NOMO-1 treated with DMSO at 0.1 percent for 48 hours (cell line): Measurements from ENCODE around the gene EDA.
"Not testable (repeated sequence)": the region's sequence is repeated elsewhere in the genome, so short reads cannot be mapped to it uniquely, and the experiment has no call there.

ENCODE experiments used
- DNase-seq: peaks from one replicate; lab custom pipeline; 2025; ENCODE audit not compliant: unreplicated experiment; lab: John Stamatoyannopoulos, UW

EDA gene

GRCh38 chrX:69741721-69742120, 125.8 kb downstream of the EDA start:
- no peak for DNase-seq

GRCh38 chrX:69746051-69746450, 130.1 kb downstream of the EDA start:
- no peak for DNase-seq

- no peak for DNase-seq
These were observed 132.1 kb downstream of the EDA start for GRCh38 chrX:69748055-69748454.

GRCh38 chrX:69759921-69760625, 144.2 kb downstream of the EDA start:
- DNase-seq = no peak

GRCh38 chrX:69761633-69762032, 145.7 kb downstream of the EDA start:
- no peak for DNase-seq

GRCh38 chrX:69762340-69762739, 146.4 kb downstream of the EDA start:
- no peak for DNase-seq

GRCh38 chrX:69793260-69793935, 177.5 kb downstream of the EDA start:
- DNase-seq = no peak

- DNase-seq = no peak
These were observed 179.8 kb downstream of the EDA start for GRCh38 chrX:69795702-69796101.

GRCh38 chrX:69807400-69807799, 191.5 kb downstream of the EDA start:
- no peak for DNase-seq

GRCh38 chrX:69808375-69808774, 192.5 kb downstream of the EDA start:
- no peak for DNase-seq

- DNase-seq = no peak
These were observed 197.8 kb downstream of the EDA start for GRCh38 chrX:69813677-69814076.

- no peak for DNase-seq
These were observed 199.2 kb downstream of the EDA start for GRCh38 chrX:69815063-69815462.

GRCh38 chrX:69815519-69815918, 199.6 kb downstream of the EDA start:
- no peak for DNase-seq

- no peak for DNase-seq
These were observed 228.7 kb downstream of the EDA start for GRCh38 chrX:69844636-69845035.

GRCh38 chrX:69859999-69860398, 244.1 kb downstream of the EDA start:
- DNase-seq = not testable (repeated sequence)

GRCh38 chrX:69876221-69876620, 260.3 kb downstream of the EDA start:
- DNase-seq = no peak

- DNase-seq = no peak
These were observed 268.3 kb downstream of the EDA start for GRCh38 chrX:69884210-69884609.

- no peak for DNase-seq
These were observed 280.1 kb downstream of the EDA start for GRCh38 chrX:69896046-69896445.

- DNase-seq = no peak
These were observed 284.6 kb downstream of the EDA start for GRCh38 chrX:69900491-69900890.

GRCh38 chrX:69906447-69906846, 290.5 kb downstream of the EDA start:
- no peak for DNase-seq

- no peak for DNase-seq
These were observed 298.9 kb downstream of the EDA start for GRCh38 chrX:69914781-69915180.

GRCh38 chrX:69919749-69920148, 303.8 kb downstream of the EDA start:
- no peak for DNase-seq

- no peak for DNase-seq
These were observed 316.4 kb downstream of the EDA start for GRCh38 chrX:69932323-69932722.
